Gastroesophageal sphincter (tissue), 3 donors: ENCODE measurements around the gene NCLN.

Experiments used
- EP300 ChIP-seq: sonication (generic); formaldehyde crosslinking; IDR thresholded peaks from one replicate; pipeline ENCODE4 v1.6.1; 2017; ENCODE audit warnings: antibody characterized with exemption, mild to moderate bottlenecking
- POLR2A ChIP-seq, 2 donors: fragments of 450-650 bp; IDR thresholded peaks; one replicate each; pipeline ENCODE4 v1.6.1; 2017; ENCODE audit warnings: antibody characterized with exemption in 2 of 2, mild to moderate bottlenecking in 2 of 2, moderate library complexity in 1 of 2
- POLR2AphosphoS5 ChIP-seq: sonication (generic); formaldehyde crosslinking; IDR thresholded peaks from one replicate; pipeline ENCODE4 v1.6.1; 2017; ENCODE audit warnings: antibody characterized with exemption
- TF ChIP-seq, protein P1 (sequence below), 4 experiments: fragments of 200-600 bp in 2 of 4; fragments of 450-650 bp in 2 of 4; sonication (generic) in 1 of 4; IDR thresholded peaks; one replicate each; pipeline ENCODE4 v1.5.1; 2017 to 2019; ENCODE audit warnings: antibody characterized with exemption in 4 of 4, mild to moderate bottlenecking in 2 of 4, moderate library complexity in 2 of 4

DNA sequence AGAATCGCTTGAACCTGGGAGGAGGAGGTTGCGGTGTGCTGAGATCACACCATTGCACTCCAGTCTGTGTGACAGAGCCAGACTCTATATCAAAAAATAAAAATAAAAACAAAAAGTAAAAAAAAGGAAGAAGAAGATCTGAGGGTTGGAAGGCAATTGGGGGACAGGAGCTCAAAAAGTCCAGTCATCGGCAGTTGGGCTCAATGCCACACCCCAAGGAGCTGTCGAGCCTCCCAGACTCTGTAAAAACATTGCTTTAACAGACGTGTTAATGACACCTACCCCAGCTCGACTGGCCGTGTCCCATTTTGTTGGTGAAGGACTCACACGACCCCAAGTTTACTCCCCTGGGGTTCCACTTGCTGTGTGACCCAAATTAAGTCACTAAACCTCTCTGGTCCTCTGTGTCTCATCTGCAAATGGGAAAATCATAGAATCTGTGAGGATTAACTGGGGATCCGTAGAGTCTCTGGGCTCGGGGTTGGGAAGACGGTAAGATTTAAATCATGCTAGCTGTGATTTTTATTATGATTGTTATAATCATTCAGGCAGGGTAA is 42.9 kb upstream of the NCLN start:
- TF ChIP-seq POLR2A (IDR thresholded peaks at IDR 0.05) (no peak), POLR2AphosphoS5 (no peak), EP300 (no peak)
- TF ChIP-seq, protein P1, sequence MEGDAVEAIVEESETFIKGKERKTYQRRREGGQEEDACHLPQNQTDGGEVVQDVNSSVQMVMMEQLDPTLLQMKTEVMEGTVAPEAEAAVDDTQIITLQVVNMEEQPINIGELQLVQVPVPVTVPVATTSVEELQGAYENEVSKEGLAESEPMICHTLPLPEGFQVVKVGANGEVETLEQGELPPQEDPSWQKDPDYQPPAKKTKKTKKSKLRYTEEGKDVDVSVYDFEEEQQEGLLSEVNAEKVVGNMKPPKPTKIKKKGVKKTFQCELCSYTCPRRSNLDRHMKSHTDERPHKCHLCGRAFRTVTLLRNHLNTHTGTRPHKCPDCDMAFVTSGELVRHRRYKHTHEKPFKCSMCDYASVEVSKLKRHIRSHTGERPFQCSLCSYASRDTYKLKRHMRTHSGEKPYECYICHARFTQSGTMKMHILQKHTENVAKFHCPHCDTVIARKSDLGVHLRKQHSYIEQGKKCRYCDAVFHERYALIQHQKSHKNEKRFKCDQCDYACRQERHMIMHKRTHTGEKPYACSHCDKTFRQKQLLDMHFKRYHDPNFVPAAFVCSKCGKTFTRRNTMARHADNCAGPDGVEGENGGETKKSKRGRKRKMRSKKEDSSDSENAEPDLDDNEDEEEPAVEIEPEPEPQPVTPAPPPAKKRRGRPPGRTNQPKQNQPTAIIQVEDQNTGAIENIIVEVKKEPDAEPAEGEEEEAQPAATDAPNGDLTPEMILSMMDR (IDR thresholded peaks at IDR 0.05) = no peak
